DLD1 (cell line): ENCODE data around the gene PDE1C.
"Not testable (repeated sequence)": the region's sequence is repeated elsewhere in the genome, so short reads cannot be mapped to it uniquely, and the experiment has no call there.

ENCODE experiments used
- in situ Hi-C: cut with HindIII; loops from 2 replicates; pipeline ENCODE4 v1.10.0; 2017; ENCODE audit warnings: low sequenced_read_pairs

PDE1C gene

DNA sequence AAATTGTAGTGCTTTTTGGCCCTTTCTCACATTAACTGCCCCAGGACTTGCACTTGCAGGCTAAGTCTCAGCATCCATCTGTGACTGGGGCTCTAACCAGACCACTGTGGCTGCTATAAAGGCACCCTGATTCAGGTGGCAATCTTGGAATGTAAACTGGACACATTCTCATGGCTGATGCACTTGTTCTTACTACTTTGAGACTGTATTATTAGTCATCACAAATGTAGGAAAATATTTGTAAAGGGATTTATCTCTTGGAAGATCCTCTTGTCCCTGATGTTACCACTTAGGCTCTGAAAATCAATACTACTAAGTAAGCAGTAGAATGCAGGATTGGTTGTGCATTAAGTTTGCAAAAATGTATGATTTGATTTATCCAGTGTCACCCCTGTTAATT, 25.0 kb downstream of the PDE1C start:
- in situ Hi-C loops = no loop called here

DNA sequence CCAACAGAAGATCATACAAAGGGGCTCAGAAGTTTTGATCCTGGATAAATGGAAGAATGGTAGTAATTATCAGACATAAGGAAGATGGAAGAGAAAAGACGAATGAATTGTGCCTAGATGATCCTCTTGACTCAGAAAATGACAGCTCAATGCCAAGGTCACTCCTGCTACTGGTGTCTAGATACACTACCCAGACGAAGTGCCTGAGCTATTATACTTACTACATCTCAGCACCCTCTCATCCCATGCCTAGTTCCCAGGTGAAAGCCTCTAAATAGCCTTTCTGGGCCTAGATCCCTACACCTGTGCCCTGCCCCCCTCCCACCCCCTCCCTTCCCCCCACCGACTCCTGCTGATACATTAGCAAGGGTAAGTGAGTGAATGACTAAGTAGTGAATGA, 25.5 kb downstream of the PDE1C start:
- in situ Hi-C loops = no loop called here

- in situ Hi-C loops = no loop called here
Observed at GRCh38 chr7:32043688-32044087, 26.5 kb downstream of the PDE1C start.

- in situ Hi-C loops = no loop called here
Observed at GRCh38 chr7:32042900-32043299, 27.3 kb downstream of the PDE1C start.

GRCh38 chr7:32039000-32039756, 31.0 kb downstream of the PDE1C start:
- in situ Hi-C loops = no loop called here

GRCh38 chr7:32037650-32038198, 32.5 kb downstream of the PDE1C start:
- in situ Hi-C loops = no loop called here

GRCh38 chr7:32036557-32036956, 33.6 kb downstream of the PDE1C start:
- in situ Hi-C loops = no loop called here

- in situ Hi-C loops = no loop called here
Observed at GRCh38 chr7:32034052-32034451, 36.2 kb downstream of the PDE1C start.

GRCh38 chr7:32033006-32033405, 37.2 kb downstream of the PDE1C start:
- in situ Hi-C loops = no loop called here

DNA sequence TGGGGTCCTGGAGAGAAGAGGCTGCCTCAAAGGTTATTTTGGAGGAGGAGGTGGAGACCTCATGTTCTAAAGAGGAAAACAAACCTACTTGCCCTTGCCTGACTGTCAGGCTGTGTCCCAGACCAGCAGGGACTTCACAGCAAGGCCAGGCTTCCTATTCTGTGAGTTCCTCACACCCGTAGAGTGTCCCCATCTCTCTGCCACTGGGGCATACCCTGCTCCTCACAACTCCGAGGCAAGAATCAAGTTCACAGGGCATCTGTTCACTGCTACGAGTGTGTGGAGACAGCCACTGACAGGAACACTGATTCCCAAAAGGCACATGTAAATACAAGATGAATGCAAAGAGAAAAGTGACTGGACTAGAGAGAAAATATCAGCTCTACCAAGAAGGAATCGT, 38.0 kb downstream of the PDE1C start:
- in situ Hi-C loops = no loop called here

DNA sequence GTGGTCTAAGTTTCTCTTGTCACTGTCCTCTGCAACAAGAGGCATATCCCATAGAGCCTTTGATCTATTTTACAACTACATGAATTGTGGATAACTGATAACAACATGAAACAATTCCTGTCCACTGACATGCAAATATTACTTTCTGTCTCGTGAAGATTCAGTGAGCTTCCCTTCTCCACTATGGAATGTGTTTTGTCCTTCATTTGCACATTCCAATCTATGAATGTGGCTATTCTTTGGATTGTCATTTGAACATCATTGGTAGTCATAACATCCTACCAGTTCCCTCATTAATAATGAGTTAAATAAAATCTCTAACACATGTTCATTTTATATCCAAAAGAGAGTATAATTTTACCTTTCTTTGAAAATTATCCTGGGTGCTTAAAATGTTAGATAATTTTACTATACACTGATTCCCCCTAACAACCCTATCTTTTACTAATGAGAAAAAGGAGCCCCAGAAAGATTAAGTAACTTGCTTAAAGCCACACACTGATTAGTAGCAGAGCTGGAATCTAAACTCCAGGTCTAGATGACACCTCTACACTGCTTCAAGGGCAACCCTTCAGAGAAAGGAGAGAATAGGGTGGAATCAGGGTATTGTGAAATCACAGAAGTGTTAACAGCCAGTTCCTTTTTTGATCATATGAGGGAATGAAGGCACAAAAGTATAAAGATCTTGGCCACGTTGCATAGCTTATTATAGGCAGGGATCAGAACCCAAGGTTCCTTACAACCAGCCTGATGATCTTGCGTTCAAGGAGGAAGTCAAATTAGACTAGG, 39.1 kb downstream of the PDE1C start:
- in situ Hi-C loops = no loop called here

DNA sequence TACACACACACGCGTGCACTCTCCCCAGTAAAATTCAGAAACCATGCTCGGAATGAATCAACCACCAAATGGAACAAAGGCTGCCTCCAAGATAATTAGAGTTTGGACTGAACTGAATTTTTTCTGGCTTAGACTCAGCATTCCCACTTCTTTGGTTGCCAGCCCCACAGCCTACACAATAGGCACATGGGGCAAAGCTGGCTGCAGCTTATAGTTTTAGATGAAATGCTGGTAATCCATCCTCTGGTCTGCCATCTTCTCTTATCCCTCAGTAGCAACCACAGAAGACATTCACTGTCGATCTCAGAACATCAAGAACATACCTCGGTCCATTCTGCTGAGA, 44.2 kb downstream of the PDE1C start:
- in situ Hi-C loops = no loop called here

DNA sequence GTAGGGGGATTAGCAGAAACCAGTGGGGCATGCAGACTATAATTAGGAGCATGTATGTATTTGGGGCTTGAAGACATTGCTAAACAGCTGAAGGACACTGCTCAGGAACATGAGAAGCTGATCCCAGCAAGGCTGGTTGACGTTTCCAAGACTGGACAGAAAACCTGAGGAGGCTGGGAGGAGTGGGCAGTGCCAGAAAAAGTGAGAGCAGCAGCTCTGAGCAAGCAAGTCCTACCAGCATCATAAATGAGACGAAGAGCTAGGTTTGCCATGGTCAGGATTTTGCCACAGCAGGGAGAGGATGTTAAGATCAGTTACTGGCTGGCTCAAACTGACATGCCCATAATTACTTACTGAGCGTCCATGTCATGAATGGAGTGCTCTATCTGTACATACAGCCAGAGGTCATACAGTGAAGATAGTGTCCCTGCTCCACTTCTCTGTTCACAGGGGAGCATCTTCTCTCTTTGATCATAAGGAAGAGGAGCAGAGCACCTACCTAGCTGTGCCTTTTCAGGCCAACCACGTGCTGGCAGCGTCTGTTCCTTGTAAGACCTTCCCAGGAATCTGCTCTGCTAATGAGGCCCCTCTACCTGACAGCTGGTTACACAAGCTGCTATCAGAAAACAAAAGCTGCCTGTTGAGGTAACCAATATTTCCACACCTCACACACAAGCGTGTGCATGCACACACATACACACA, 44.7 kb downstream of the PDE1C start:
- in situ Hi-C loops = no loop called here

DNA sequence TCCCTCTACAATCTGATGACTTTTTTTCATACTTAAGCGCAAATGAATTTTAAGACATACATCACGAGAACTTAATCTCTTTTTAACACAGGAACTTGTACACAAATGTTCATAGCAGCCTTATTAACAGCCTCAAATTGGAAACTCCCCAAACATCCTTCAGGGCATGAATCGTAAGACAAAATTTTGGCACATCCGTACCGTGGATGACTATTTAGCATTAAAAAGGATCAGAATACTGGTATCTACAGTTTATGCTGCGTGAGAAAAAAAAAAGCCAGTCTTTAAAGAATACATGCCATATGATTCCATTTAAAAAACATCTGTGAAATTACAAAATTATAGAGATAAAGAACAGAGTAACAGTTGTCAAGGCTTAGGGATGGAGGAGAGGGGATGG, 46.8 kb downstream of the PDE1C start:
- in situ Hi-C loops = no loop called here

DNA sequence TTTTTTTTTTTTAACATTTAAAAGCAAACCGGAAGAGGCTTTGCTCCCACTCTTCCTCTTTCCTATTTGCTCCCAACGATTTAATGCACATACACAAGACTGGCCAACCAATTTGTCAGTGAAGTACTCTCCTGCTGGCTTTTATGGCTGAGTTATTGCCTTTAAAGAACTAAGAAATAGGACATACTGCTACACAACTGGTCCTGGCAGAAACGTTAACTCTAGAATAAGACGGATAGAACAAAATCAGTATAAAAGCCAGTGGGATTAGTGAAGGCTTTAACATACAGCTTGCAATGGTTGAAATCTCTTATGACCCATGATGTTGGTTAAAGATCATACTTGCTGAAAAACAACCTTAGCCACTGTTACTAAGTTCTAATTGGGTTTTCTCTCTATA, 47.2 kb downstream of the PDE1C start:
- in situ Hi-C loops = no loop called here

DNA sequence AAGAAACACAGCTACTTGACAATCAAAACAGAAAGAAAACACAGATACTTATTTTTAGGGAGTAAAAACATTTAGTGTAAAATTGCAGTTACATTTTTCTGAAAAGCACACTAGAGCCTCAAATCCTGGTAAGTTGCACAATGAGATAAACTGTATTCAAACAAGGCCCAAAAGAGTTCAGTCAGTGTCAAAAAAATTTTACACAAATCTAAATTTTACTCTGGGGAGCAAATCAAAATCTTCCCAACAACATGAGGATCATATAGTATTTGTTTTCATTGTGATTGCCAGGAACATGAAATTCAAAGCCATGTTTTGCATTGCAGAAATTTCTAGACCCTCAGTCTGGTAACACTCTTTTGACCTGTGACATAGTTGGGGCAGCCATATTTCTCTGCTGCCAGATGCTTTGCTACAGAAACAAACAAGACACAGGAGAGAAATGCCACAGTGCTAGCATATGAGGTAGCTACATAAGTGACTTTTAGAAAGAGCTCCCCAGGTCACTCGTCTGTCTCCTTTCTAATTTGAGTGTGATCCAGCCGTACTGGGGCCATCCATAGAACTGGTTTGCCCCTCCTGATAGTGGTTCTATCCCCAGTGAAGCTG, 49.6 kb downstream of the PDE1C start:
- in situ Hi-C loops = no loop called here

GRCh38 chr7:32018845-32019578, 51.2 kb downstream of the PDE1C start:
- in situ Hi-C loops = no loop called here

GRCh38 chr7:32015133-32015532, 55.1 kb downstream of the PDE1C start:
- in situ Hi-C loops = no loop called here

DNA sequence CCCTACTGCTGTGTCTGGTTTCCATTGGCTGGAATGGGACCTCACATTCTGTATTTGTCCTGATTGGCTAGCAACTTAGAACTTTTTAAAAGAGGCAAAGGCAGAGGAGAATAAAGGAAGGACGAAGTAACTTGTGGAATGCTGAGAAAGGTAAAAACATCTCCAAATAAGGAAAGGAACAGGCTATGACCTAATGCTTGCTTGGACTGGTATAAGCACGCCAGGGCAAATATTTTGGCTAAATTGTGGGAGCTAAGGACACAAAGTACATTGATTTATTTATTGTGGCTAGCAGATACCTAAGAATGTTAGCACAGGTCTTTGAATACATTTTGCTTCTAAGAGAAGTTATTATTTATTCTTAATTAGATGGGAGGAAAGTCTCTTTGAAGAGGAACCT, 56.7 kb downstream of the PDE1C start:
- in situ Hi-C loops = not testable (repeated sequence)

DNA sequence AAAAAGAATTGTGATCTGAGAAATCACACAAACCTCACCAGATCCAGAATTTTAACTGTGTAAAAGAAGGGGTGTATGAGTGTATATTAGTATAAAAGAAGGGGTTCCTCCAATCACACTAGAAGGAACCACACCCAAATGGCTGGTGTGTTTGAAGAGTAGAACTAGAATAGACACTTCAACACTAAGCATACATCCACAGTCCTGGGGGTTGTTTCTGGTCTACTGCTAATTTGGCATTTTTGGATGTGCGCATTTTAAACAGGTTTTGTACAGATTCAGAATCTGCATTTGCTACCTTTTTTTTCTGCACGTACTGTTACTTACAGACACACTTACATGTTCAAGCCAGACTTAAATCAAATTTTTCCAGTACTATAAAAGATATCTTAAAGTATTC, 64.6 kb downstream of the PDE1C start:
- in situ Hi-C loops = no loop called here

GRCh38 chr7:32001948-32002347, 68.3 kb downstream of the PDE1C start:
- in situ Hi-C loops = no loop called here
